GM18867 (cell line): Measurements from ENCODE around the gene EEPD1.

Source experiments
- ATAC-seq: cut with Tn5 transposase; IDR thresholded peaks from one replicate; pipeline ENCODE4 v1.9.1; 2021; ENCODE audit warnings: mild to moderate bottlenecking, moderate library complexity; ENCODE audit not compliant: unreplicated experiment

Gene EEPD1

DNA sequence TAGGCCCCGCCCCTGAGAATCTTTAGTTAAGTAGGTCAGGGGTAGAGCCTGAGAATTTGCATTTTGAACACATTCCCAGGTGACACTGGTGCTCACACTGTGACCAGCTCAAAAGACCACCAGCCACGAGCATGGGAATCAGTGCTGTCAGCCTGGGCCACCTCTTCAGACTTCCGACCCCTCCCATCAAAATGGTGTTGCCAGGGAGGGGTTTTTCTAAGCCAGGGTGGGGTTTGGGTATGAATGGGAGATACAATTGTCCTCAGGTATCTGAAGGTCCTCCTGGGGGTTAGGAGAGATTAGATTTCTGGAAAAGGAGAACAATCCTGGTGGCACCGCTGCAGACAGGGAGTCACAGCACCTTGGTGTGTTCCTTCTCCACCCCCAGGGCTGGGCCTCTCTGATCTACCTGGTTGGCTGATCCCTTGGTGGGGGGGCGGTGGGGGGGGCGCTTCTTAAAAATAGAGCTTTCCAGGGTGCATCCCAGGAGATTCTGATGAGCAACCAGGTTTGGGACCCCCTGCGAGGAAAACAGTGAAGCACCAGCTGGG is 125.1 kb downstream of the EEPD1 start:
- ATAC-seq = no peak

GRCh38 chr7:36278620-36279172 is 125.6 kb downstream of the EEPD1 start:
- no peak for ATAC-seq

GRCh38 chr7:36279200-36279925 is 126.3 kb downstream of the EEPD1 start:
- ATAC-seq = peak; percentile 74

GRCh38 chr7:36279926-36280315 is 126.9 kb downstream of the EEPD1 start:
- no peak for ATAC-seq

DNA sequence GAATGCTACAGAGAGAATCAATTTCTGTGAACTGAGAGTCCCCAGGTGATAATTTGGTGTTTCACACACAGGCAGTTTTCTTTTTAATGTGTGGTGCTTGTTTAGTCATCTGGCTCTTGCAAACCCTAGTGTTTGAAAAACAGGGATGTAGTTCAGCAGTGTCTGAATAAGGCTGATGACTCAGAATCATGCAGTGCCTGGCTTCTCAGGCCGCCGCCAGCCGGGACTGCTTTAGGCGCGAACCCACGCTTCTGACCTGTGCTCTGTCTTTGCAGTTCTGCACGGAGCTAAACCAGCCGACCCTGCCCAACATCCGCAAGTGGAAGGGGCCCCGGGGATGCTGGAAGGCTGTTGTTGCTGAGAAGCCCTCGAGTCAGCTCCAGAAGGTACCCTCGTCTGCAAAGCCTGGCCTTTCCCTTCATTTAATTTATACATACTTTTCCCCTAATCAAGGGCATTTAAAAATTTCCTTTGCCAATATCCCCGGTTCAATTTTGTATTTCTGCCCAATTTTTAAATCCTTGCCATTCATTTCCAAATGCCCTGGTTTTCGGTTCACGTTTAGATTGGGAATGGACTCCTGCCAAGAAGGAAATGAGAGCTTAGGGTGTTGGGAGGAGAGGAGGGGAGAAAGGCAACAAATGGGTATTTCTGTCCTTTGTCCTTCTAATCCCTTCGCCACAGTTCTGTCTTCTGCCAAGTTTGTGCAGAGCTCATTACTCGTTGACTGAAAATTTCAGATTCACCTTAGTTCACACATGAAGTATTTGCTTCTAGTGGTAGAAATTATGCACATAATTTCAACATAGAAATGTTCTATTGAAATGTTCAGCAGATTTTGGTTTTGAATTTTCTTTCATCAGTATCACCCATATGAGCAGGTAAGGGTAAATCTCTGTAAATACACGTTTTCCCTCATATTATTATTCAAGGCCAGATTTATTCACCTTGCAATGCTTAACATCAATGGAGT is 128.1 kb downstream of the EEPD1 start:
- peak; percentile 47 for ATAC-seq

- ATAC-seq = no peak
Observed at GRCh38 chr7:36281945-36282717, 129.1 kb downstream of the EEPD1 start.

- no peak for ATAC-seq
Observed at GRCh38 chr7:36283181-36283580, 130.1 kb downstream of the EEPD1 start.

- ATAC-seq = peak; percentile 44
Observed at GRCh38 chr7:36283711-36284130, 130.7 kb downstream of the EEPD1 start.

- ATAC-seq = no peak
Observed at GRCh38 chr7:36284456-36285090, 131.5 kb downstream of the EEPD1 start.

DNA sequence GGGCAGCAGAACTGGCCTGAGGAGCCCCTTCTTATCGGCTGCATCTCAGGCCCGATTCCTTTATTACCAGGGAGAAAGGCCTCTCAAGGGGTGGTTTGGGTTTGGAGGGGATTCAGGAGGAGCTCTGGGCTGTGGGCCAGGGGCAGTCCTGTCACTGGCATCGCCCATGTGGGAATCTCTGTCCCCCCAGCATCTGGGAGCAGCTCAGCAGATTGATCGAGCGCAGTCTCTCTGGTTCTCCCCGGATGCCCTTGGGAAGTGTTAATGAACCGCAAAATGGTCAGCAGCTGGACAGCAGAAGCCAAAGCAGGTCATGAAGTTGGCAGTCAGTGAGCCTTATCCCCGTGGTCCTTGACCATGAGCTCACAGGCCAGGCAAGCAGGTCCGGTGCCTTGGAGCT is 132.2 kb downstream of the EEPD1 start:
- ATAC-seq = no peak

DNA sequence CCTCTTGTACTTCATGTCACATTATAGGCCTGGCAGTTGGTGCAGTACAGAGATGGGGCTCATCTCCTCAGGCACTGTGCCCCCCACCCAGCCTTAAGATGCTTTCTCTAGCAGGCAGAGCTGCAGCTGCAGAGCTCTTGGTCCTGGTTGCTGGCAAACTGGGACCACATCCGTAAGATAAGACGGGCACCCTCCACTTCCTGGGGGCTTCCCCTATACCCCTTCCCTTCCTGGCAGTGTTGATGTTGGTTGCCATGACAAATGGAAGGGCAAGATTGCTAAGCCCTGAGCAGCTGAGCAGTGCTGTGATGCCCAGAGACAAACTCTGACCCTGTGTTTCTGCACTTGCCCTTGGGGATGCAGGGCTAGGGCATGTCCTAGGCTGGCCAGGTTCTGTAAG is 133.2 kb downstream of the EEPD1 start:
- no peak for ATAC-seq

- ATAC-seq = no peak
Observed at GRCh38 chr7:36286688-36287087, 133.6 kb downstream of the EEPD1 start.

GRCh38 chr7:36287371-36288241 is 134.6 kb downstream of the EEPD1 start:
- peak; percentile 54 for ATAC-seq

DNA sequence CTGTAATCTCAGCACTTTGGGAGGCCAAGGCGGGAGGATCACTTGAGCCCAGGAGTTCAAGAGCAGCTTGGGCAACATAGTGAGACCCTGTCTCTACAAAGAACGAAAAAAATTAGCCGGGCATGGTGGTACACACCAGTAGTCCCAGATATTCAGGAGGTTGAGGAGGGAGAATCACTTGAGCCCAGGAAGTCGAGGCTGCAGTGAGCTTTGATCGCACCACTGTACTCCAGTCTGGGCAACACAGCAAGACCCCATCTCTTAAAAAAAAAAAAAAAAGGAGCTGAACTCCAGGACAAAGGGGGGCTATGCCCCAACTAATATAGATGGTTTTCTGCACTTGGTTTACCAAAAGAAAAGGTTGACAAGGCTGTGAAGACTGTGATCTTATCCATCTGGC is 135.4 kb downstream of the EEPD1 start:
- ATAC-seq = no peak

- no peak for ATAC-seq
Observed at GRCh38 chr7:36289833-36290661, 137.0 kb downstream of the EEPD1 start.

DNA sequence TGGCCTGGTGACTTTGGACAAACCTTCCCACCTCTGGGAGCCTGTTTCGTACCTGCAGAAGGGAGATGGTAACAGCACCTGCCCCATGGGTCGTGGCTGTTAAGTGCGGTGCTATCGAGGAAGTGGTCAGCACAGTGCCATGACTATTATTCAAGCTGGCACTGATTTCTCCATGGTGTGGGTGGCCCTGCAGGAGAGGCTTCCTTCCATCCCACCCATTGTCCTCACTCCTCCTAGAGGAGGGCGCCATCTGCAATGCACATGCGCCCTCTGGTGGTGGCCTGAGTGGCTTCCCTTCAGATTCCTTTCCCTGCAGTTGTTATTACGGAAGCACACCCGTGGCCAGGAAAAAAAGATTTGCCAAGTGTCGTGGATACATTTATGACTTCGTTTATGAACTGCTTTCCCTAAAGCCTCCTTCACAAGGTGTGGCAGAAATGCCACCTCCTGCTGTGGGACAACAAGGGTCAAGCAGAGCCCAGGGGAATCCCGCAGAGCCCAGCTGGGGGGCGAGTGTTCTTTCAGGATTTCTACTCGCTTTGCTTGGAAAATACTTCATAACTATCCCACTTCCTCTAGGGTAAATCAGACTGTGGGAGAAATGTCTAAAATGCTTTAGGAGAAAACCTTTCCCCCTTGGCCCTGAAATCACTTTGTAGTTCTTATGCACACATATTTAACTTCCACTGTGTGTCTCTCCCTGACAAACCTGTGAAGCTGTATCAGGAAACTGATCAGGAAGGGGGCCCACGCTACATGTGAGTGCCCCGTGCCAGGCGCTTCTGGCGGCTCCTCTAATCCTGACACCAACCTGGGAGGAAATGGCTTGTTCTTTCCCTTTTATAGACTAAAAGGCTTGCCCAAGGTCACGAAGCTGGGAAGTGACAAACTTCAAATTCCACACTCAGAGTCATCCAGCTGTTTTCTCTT is 138.6 kb downstream of the EEPD1 start:
- no peak for ATAC-seq

DNA sequence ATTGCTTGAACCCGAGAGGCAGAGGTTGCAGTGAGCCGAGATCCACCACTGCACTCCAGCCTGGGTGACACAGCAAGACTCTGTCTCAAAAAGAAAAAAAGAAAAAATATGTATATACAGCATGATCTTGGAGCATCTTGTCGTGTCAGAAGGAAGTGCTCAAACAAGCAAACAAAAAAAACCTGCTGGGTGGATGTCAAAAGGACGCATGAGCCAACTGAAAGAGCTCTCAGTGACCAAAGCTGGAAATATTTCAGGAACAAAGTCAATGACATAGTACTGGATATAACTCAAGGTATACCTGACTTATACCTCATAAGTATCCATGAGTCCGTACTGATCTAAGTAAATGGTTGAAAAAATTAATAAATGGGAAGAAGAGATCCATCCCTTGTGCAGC is 142.0 kb downstream of the EEPD1 start:
- ATAC-seq = no peak
